Gastrocnemius medialis (tissue), 4 donors: ENCODE measurements around the gene MMP28.

ENCODE experiments used
- POLR2A ChIP-seq, 2 donors: fragments of 450-650 bp; IDR thresholded peaks; one replicate each; pipeline ENCODE4 v1.6.1; 2017; ENCODE audit warnings: antibody characterized with exemption in 2 of 2, mild to moderate bottlenecking in 2 of 2, moderate library complexity in 2 of 2
- TF ChIP-seq, protein P1 (sequence below), 5 experiments: fragments of 450-650 bp in 3 of 5; fragments of 200-600 bp in 2 of 5; sonication (generic) in 2 of 5; IDR thresholded peaks in 4 of 5; conservative IDR thresholded peaks in 1 of 5; 1 replicate in 4 of 5; 2 replicates in 1 of 5; pipeline ENCODE4 v1.5.1; 2016 to 2019; ENCODE audit warnings: antibody characterized with exemption in 5 of 5, mild to moderate bottlenecking in 3 of 5, moderate library complexity in 3 of 5

DNA sequence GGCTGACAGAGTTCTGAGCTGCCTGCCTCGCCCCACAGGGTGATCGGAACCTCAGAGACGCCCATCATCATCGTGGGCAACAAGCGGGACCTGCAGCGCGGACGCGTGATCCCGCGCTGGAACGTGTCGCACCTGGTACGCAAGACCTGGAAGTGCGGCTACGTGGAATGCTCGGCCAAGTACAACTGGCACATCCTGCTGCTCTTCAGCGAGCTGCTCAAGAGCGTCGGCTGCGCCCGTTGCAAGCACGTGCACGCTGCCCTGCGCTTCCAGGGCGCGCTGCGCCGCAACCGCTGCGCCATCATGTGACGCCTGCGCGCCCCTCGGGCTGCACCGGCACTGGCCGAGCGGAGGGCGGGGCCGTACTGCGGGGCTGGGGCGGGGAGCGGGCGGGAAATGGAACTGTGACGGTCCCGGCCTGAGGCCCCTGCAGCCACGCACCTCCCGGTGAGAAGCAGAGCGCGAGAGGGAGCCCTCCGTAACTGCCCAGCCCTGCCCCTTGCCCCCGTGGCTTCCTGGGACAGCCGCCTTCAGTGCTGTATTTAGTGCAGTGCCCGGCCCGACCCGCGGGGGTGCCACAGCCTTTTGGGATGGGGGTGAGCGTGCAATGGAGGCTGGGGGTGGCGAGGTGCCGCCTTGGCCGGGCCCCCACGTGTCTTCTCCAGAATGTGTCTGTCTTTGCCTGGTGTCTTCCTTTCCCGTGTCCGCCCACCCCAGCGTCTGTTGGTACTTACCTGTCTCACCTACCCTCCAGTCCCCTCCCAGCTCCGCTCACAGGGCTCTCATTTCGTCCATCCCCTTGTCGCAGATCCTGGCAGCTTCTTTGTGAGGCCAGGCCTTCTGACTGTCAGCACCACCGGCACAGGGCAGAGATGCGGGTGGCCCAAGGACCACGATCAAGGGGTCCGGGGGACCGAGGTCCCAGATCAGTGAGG is 54.2 kb downstream of the MMP28 start:
- TF ChIP-seq, protein P1, sequence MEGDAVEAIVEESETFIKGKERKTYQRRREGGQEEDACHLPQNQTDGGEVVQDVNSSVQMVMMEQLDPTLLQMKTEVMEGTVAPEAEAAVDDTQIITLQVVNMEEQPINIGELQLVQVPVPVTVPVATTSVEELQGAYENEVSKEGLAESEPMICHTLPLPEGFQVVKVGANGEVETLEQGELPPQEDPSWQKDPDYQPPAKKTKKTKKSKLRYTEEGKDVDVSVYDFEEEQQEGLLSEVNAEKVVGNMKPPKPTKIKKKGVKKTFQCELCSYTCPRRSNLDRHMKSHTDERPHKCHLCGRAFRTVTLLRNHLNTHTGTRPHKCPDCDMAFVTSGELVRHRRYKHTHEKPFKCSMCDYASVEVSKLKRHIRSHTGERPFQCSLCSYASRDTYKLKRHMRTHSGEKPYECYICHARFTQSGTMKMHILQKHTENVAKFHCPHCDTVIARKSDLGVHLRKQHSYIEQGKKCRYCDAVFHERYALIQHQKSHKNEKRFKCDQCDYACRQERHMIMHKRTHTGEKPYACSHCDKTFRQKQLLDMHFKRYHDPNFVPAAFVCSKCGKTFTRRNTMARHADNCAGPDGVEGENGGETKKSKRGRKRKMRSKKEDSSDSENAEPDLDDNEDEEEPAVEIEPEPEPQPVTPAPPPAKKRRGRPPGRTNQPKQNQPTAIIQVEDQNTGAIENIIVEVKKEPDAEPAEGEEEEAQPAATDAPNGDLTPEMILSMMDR (IDR thresholded peaks at IDR 0.05 in 4 of 5, conservative IDR thresholded peaks at IDR 0.05 in 1 of 5): no peak
- TF ChIP-seq POLR2A (IDR thresholded peaks at IDR 0.05): no peak
